Measurements from ENCODE around the gene MAP1S. TPM values are rescaled to one million over a fixed set of nuclear protein-coding genes. Genes with fewer than 3 reads are reported as not detected.
A peak's percentile ranks its signal among the peaks of the same experiment; 100 is the strongest.
"Not testable (repeated sequence)": the region's sequence is repeated elsewhere in the genome, so short reads cannot be mapped to it uniquely, and the experiment has no call there.

The MAP1S gene
- total RNA-seq, 1 experiment from 2014 or later: 17.0 TPM

DNA sequence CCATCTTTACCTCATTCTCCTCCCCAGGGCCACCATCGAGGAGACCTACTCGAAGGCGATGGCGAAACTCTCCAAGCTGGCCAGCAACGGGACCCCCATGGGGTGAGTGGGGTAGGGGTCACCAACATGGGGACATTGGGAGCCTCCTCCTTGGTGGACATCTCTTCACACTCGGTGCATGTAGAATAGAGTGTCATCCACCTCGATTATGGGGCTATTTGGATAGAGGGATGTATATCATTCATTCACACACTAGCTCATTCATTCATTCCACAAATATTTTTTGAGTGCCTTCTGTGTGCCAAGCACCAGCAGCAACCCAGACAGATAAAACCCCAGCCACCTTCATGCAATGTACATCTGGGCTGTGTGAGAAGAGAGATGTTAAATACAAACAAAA, 45.1 kb downstream of the MAP1S start:
- no peak for DNase-seq (ENCODE audit: low read depth)

DNA sequence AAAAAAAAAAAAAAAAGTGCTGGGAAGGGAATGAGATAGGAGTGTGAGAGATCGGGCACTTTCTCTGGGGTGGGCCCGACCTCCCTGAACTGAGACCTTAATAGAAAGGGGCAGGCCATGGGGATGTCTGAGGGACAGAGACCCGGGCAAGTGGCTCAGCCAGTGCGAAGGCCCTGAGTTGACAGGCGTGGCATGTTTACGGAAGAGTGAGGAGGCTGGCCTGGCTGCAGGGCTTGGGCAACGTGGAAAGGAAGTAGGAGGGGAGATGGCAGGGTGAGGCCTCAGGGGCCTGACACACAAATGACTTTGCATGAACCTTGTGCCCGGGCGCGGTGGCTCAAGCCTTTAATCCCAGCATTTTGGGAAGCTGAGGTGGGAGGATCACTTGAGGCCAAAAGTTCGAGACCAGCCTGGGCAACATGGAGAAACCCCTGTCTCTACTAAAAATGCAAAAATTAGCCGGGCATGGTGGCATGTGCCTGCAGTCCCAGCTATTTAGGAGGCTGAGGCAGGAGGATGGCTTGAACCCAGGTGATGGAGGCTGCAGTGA, 45.9 kb downstream of the MAP1S start:
- peak; percentile 61 for DNase-seq (ENCODE audit: low read depth)

- DNase-seq (ENCODE audit: low read depth): peak; percentile 86
Observed at GRCh38 chr19:17766543-17767131, 47.4 kb downstream of the MAP1S start.

DNA sequence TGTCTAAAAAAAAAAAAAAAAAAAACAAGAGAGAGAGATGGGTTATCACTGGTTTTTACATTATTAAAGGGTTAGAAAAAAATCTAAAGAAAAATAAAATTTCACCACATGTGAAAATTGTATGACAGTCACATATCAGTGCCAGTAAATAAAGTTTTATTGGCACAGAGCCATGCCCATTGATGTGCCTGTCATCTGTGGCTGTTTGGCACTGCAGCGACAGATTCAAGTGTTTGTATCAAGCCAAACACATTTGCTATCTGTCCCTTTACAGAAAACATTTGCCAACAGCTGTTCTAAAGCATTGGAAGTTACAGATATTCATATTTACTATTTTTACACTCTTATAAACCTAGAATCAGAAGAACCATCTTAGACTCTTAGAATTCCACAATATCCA, 48.3 kb downstream of the MAP1S start:
- no peak for DNase-seq (ENCODE audit: low read depth)

DNA sequence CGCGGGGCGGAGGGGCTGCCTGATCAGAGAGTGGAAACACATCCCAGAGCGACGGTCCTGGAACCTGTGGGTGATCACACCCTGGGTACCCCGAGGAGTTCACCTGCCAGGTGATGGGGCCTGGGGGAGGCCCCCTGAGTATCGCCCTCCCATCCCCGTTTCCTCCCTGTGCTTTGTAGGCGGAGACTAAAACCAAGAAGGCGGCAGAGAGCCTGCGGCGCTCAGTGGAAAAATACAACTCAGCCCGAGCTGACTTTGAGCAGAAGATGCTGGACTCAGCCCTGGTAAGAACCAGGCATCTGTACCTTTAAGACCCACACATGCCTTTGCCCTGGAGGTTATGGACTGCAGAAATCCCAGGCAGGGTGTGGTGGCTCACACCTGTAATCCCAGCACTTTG, 51.3 kb downstream of the MAP1S start:
- DNase-seq (ENCODE audit: low read depth): no peak

GRCh38 chr19:17772172-17772571, 52.9 kb downstream of the MAP1S start:
- peak; percentile 49 for DNase-seq (ENCODE audit: low read depth)

DNA sequence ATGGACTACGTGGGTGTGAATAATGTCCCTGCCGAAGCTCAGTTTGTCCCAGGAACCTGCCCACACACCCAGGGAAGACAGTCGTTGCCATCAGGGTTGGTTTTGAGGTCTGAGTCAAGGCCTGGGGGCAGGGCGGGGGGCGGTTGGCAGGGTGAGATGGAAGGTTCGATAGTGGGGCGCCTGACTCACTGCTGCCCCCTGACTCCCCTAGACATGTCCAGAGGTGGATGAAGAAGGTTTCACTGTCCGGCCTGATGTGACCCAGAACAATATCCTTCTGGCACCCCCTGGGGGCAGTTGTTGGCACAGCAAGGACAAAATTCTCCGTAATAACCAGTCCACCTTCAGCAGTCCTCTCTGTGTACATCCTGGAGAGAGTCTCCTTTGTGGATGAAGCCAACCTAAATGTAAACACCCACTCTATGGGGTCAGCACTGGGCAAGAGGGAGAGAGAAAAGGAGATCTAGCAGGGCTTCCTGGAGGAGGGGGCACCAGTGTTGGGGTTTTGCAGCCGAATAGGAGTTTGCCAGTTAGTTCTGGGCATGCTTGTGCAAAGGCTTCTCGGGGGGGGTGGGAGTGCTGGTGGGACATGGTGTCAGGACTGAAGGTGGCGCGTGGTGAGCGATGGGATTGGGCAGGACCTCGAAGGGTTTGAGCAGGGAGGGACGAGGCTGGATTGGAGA, 56.1 kb downstream of the MAP1S start:
- DNase-seq (ENCODE audit: low read depth): no peak

- no peak for DNase-seq (ENCODE audit: low read depth)
Observed at GRCh38 chr19:17775991-17776803, 56.9 kb downstream of the MAP1S start.

DNA sequence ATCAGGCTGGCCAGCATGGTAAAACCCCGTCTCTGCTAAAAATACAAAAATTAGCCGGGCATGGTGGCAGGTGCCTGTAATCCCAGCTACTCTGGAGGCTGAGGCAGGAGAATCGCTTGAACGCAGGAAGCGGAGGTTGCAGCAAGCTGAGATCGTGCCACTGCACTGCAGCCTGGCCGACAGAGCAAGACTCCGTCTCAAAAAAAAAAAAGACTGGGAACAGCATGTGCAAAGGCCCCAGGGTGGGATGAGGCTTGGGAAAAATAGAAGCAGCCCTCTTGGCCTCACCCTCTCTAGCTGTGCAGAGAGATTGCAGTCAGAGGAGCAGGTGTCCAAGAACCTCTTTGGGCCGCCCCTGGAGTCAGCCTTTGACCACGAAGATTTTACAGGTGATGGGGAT, 58.6 kb downstream of the MAP1S start:
- not testable (repeated sequence) for DNase-seq (ENCODE audit: low read depth)

DNA sequence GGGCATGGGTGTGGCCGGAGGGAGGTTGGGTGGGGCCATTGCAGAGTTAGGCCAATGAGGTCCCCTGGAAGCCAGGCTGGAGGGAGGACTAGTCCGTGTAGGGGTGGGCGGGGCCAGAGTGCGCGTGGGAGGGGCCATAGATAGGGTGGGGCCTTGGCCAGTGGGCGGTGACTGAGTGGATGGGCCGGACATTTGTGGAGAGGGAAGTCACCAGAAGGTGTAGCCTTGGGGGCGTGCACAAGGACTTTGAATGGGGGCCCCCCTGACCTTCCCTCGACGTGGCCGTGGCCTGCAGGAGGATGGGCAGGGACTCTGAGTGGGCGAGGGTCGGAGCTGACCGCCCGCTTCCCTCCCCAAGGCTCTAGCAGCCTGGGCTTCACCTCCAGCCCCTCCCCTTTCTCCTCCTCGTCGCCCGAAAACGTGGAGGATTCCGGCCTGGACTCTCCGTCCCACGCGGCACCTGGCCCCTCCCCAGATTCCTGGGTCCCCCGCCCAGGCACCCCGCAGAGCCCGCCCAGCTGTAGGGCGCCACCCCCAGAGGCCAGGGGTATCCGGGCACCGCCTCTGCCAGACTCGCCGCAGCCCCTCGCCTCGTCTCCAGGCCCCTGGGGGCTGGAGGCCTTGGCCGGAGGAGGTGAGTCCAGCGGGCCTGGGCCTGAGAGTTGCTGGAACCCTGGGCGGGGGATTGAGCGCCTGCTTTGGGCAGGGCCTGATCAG, 59.1 kb downstream of the MAP1S start:
- no peak for DNase-seq (ENCODE audit: low read depth)

- DNase-seq (ENCODE audit: low read depth): no peak
Observed at GRCh38 chr19:17778968-17779929, 60.0 kb downstream of the MAP1S start.

GRCh38 chr19:17780781-17781180, 61.5 kb downstream of the MAP1S start:
- DNase-seq (ENCODE audit: low read depth): no peak

GRCh38 chr19:17783721-17784120, 64.4 kb downstream of the MAP1S start:
- DNase-seq (ENCODE audit: low read depth): not testable (repeated sequence)

Other genes with a start within 250 kb of the MAP1S start
- 4.8 and 12.2 TPM in 2 replicates for gene SLC27A1, start 249.0 kb upstream of the MAP1S start, total RNA-seq (2014; rRNA removed; shearing (Covaris generic))
- gene PGLS, start 207.8 kb upstream of the MAP1S start, total RNA-seq (2014; rRNA removed; shearing (Covaris generic)): 53.3 and 66.8 TPM in 2 replicates
- 104 and 150 TPM in 2 replicates for gene COLGALT1, start 163.8 kb upstream of the MAP1S start, total RNA-seq (2014; rRNA removed; shearing (Covaris generic))
- 0.05 TPM in 1 of 2 replicates, not detected in the other for gene UNC13A, start 31.1 kb upstream of the MAP1S start, total RNA-seq (2014; rRNA removed; shearing (Covaris generic))
- gene FCHO1, start 32.0 kb downstream of the MAP1S start, total RNA-seq (2014; rRNA removed; shearing (Covaris generic)): 0.20 and 2.1 TPM in 2 replicates
- 0.20 TPM in 1 of 2 replicates, not detected in the other for gene B3GNT3, start 75.7 kb downstream of the MAP1S start, total RNA-seq (2014; rRNA removed; shearing (Covaris generic))
- gene INSL3, start 102.0 kb downstream of the MAP1S start, total RNA-seq (2014; rRNA removed; shearing (Covaris generic)): not detected in 2 replicates
- gene JAK3, start 128.5 kb downstream of the MAP1S start, total RNA-seq (2014; rRNA removed; shearing (Covaris generic)): 0.39 and 0.71 TPM in 2 replicates
- gene RPL18A, start 140.4 kb downstream of the MAP1S start, total RNA-seq (2014; rRNA removed; shearing (Covaris generic)): 622 and 685 TPM in 2 replicates
- gene SLC5A5, start 152.5 kb downstream of the MAP1S start, total RNA-seq (2014; rRNA removed; shearing (Covaris generic)): not detected in 2 replicates
- gene CCDC124, start 213.5 kb downstream of the MAP1S start, total RNA-seq (2014; rRNA removed; shearing (Covaris generic)): 31.3 and 36.8 TPM in 2 replicates
- gene KCNN1, start 247.6 kb downstream of the MAP1S start, total RNA-seq (2014; rRNA removed; shearing (Covaris generic)): 0.07 TPM in 1 of 2 replicates, not detected in the other